OCI-LY7 (cell line): Measurements from ENCODE around the gene TSPAN31.

Source experiments
- CTCF ChIP-seq: fragments of 200-600 bp; sonication (generic); conservative IDR thresholded peaks from 2 replicates; pipeline ENCODE4 v1.5.1; 2014; ENCODE audit warnings: mild to moderate bottlenecking, antibody characterized with exemption, low read length, moderate library complexity, mixed read lengths
- EZH2phosphoT487 ChIP-seq: fragments of 200-600 bp; sonication (generic); IDR thresholded peaks from 2 replicates; pipeline ENCODE4 v1.6.1; 2018; ENCODE audit warnings: low read depth, borderline replicate concordance, mild to moderate bottlenecking, mixed run types, antibody characterized with exemption, low read length, moderate library complexity, mixed read lengths

GRCh38 chr12:57724936-57725740 lies 19.7 kb upstream of the TSPAN31 start:
- no peak for TF ChIP-seq CTCF
- no peak for TF ChIP-seq EZH2phosphoT487
